NT2/D1 (cell line): Measurements from ENCODE around the gene SNRPN.

ENCODE experiments used
- SUZ12 ChIP-seq: IDR thresholded peaks from 2 replicates; pipeline ENCODE4 v1.6.1; 2011; ENCODE audit not compliant: insufficient read length, insufficient read depth; ENCODE audit errors: extremely low read depth
- YY1 ChIP-seq: IDR thresholded peaks from 2 replicates; pipeline ENCODE4 v1.6.1; 2011; ENCODE audit not compliant: insufficient read length, insufficient read depth
- ZNF274 ChIP-seq: IDR thresholded peaks from 2 replicates; pipeline ENCODE4 v1.6.1; 2011; ENCODE audit warnings: mild to moderate bottlenecking, low read depth, low read length

DNA sequence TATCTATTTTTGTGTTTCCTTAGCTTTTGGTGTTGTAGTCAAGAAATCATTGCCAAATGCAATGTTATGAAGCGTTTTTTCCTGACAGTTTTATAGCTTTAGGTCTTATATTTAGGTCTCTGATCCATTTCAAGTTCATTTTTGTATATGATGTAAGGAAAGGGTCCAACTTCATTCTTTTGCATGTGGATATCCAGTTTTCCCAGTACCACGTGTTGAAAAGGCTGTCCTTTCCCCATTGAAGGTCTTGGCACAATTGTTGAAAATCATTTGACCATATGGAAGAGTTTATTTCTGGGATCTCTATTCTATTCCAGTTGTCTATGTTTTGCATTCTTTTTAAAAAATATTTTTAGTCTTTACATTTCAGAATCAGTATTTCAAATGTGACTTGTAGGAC lies 14.6 kb upstream of the SNRPN start:
- no peak for TF ChIP-seq ZNF274
- TF ChIP-seq YY1: no peak
- no peak for TF ChIP-seq SUZ12
